GM21619 (cell line): ENCODE measurements around the gene MYH15.
"Not testable (repeated sequence)": the region's sequence is repeated elsewhere in the genome, so short reads cannot be mapped to it uniquely, and the experiment has no call there.

Experiments
- ATAC-seq: cut with Tn5 transposase; IDR thresholded peaks from one replicate; pipeline ENCODE4 v1.9.1; 2021; ENCODE audit not compliant: unreplicated experiment

Gene MYH15

DNA sequence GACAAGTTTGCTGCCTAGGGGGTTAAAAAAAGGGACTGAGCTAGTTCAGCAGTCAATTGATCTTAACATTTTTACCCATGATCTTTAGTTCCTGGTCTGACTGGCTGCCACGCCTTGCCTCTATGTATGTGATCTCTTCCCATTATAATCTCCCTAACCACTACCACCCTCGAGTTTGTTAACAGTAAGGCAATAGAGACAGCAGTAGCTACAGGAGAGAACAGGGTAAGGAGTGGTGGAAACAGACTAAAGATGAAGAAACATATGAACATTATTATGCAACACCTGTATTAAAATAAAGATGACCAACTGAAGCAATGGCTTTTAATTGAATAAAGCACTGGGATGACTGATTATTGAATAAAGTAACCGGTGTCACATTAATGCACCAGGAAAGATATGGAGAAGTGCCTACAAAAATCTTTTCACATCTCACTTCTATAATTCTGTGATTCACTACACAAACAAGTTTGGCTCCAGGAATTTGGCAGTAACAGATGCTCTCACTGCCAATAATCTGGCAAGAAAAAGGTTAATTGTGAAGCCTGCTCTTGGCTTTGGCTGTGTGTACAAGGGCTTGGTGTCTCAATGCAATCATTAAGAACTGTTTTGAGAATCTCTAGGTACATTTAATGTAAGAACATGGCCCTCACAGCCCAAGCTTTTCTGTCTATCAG, 118.3 kb downstream of the MYH15 start:
- ATAC-seq: no peak

GRCh38 chr3:108389372-108389771, 121.0 kb downstream of the MYH15 start:
- ATAC-seq: no peak

DNA sequence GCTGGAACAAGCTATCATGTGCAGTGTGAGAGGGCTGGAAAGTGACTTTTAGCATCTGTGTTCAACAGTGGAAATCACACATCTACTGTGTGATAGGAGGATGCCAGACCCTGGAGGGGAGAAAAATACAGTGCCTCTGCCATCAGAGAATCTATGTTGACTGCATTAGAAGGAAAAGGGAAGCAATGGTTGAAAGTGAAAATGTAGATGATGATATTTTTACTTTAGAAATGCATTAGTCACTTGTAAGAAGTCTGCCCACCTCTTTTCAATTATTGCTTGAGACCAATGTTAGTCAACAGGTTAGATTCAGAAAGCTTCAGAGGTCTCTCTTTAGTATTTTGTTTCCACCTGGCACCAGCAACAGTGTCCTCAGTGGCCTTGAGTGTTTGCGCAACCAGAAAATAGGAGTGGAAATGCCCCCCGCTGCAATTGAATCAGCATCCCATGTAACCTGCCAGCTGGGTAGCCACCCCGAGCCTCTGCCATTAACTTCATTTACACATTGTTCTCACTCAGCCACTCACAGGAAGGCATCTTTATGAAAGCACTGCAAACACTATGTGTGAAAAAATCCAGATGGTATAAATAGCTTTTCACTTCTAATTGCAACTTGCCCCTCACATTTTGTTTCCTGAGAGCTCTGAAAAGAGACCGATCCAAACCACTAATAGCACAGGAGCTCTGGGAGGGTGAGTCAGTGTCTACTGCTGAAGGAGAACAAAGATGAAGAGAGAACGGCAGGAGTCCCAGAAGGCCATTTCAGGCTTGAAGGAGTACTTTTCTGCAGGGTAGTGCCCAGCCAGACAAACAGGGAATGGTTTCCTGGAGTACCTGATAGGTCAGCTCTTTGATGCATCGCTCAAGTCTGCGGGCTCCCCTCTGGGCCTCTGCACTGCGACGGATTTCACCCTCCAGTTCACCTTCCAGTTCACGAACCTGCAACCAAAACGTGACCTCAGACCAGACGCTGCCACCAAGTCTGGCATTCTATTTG, 122.0 kb downstream of the MYH15 start:
- peak; percentile 68 for ATAC-seq

GRCh38 chr3:108387063-108387462, 123.3 kb downstream of the MYH15 start:
- no peak for ATAC-seq

GRCh38 chr3:108383306-108383705, 127.1 kb downstream of the MYH15 start:
- no peak for ATAC-seq

- no peak for ATAC-seq
Measured at GRCh38 chr3:108381529-108382140, 128.8 kb downstream of the MYH15 start.

DNA sequence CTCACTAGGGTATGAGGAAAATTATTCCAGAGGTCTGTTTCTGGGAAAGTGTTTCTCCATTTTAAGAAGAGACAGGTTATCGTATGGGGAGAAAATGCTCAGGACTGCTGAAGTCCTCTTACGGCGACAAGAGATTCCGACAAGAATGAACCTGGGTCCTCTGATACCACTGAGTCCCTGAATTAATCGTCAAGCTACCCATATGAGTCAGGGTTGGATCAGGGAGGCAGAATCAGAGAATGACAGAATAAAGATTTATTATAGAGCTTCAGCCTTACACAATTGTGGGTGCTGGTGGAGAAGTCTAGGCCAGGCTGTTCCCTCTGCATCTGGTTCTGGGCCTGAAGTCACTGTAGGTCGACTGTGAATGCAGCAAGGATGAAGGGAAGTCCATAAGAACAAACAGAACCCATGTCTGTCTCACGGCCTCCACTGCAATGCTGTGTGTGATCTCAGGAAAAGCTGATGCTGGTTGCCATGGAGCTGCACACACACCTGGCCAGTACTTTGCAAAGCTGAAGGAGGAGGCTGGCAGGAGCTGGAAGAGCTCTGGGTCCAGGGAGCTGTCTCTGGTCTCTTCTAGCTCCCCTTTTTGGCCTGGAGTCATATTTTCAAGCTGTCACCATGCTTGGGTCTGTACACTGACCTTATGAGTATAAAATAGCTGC, 130.1 kb downstream of the MYH15 start:
- ATAC-seq: no peak

DNA sequence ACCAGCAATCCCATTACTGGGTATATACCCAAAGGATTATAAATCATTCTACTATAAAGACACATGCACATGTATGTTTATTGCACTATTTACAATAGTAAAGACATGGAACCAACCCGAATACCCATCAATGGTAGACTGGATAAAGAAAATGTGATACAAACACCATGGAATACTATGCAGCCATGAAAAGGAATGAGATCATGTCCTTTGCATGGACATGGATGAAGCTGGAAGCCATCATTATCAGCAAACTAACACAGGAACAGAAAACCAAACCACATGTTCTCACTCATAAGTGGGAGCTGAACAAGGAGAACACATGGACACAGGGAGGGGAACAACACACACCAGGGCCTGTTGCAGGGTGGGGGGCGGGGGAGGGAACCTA, 131.4 kb downstream of the MYH15 start:
- ATAC-seq: not testable (repeated sequence)

DNA sequence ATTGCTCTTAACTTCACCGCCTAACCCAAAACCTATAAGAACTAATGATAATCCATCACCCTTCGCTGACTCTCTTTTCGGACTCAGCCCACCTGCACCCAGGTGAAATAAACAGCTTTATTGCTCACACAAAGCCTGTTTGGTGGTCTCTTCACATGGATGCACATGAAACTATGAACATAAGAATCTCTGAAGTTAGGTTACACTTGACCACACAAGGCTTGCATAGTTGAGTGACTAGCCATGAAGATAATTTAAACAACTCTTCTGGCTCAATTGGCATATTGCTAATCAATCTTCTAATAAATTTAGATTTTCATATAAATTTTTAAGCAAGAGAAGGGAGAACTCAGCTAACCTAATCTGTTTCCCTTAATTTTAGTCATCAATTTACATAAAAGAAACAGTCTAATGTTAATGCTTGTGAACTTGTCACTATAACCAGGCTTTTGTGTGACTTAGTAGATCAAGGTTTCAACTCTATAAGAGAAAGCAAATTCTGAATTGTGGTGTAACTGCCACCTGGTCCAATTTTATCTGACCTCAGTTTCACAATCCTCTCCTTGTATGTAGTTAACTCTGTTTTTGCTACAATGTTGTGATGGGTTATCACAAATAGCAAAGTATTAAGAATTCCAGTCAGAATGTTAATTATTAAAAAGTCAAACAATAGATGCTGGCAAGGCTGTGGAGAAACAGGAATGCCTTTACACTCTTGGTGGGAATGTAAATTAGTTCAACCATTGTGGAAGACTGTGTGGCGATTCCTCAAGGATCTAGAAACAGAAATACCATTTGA, 132.0 kb downstream of the MYH15 start:
- ATAC-seq: no peak

GRCh38 chr3:108377384-108377783, 133.0 kb downstream of the MYH15 start:
- ATAC-seq: no peak

- ATAC-seq: no peak
Measured at GRCh38 chr3:108376026-108376425, 134.4 kb downstream of the MYH15 start.

- no peak for ATAC-seq
Measured at GRCh38 chr3:108359011-108359410, 151.4 kb downstream of the MYH15 start.

GRCh38 chr3:108357042-108357441, 153.4 kb downstream of the MYH15 start:
- no peak for ATAC-seq

DNA sequence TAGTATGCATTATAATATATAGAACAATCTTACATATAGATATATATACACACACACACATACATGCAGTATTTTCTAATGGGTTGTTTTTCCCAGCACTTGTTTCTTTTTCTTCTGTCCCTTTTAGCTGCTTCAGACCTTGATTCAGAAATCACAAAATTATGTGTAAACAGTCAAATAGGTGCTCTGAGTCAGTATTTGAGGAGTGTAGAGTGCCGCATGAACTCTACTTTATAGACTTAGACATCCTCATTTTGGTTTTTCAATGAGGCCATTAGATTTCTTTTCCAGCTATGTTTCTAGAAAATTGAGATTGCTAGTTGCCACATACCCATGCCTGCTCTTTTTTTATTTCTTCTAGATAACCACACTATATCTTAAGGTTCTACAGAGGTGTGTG, 155.8 kb downstream of the MYH15 start:
- no peak for ATAC-seq

DNA sequence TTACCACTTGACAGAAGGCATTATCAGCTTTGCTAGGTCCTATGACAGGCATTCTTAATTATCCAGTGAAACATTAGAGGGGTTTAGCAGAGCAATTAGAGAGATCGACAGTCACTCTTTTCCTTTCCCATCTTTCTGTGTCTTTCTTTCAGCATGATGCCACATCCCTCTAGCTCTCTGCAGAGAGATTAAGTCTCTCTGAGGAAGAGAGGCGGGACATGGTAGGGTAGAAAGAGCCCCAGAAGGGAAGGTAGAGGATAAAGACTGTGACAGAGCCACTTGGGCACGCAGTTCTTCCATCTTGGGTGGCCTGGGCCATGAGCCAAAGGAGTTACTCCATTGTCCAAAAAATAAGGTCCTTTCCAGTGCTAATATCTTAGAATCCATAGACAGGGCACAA, 158.2 kb downstream of the MYH15 start:
- no peak for ATAC-seq

DNA sequence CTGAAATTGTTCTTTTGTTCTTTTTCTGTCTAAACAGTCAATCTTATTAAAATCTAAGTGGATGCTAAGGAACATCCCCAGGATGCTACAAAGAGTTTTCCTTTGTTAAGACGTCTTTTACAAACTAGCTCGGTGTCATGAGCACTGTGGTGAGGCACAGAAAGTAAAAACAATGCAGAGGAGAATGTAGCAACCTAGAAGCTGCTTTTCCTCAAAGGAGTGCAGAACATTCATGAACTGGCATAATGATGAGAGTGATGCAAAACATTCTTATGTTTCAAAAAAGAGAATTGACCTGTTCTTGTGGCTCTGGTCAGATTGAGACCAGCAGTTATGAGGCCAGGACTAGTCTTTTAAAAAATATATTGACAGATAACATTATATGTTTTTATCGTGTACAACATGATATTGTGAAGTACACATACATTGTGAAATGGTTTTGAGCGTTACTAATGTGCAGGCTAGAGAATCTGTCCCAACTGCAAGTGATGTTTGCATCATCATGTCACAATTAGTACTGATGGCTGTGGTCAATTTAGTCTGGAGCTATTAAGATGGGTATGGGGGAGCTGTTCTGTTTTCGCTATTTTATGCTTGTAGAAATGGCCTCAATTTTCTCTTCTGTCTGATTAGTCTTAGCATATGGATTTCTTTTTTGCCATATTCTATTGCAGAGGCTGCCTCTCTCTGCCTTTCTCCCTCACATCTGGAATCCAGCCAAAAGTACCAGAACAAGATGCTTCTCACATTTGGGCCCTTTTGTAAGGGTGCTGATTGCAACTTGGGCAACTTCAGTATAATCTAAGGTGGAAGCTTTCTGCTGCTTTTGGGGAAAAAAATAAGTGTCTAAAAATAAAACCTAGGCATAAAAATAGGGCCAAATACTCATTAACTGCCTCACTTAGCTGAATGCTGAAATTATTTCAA, 163.8 kb downstream of the MYH15 start:
- ATAC-seq: no peak

DNA sequence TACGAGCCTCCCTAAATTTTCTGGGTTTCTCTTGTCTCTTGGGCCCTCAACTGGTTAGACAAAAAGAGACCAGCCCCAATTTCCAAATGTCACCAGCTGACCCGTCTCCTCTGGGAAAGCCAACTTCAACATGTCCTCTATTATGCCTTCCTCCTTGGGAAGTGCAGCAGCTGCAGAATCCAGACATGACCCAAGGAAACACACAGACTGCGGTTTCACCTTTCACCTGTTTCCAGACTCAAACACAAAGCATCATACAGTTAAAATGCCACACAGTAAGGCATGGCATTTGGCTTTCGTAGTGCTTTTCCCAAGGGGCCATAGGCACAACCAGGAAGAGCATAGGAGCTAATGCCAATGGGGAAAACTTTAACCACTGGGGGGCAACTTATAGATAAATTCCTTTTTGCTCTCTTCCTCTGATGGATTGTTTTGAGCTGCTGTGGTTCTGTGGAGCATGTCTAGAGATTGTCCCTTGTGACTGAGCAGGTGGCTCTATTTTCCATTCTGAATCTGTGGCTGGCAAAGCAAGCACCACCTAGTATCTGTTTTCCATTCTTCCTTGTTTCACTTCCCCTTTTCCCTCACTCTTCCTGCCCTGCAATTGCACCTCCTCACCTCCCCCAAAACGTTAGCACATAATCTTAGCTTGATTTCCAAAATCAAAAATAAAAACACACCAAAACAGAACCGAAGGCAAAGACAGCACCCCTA, 164.7 kb downstream of the MYH15 start:
- ATAC-seq: no peak

DNA sequence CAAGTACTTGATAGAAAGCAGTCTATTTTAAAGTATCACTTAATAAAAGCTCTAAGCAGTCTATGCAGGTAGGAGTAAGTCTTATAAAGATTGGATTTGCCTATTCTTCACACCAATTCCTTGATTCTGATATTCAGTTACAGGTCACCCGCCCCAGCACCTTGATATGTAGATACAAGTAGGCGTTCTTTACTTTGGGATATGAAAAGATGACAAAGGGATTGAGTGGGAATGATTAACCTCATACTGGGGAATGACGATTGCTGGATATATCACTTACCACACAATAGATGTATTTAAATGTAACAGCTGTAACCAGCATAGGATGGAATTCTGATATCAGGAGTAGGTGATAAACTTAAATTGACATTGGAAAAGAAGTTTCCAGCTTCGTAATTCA, 166.9 kb downstream of the MYH15 start:
- no peak for ATAC-seq
